HAP-1 (cell line): ENCODE data around the gene RGL1.

ENCODE experiments used
- DNase-seq, 2 experiments: peaks; one replicate each; pipeline ENCODE4 v3.0.0-alpha.2; 2016 to 2020; ENCODE audit warnings: low spot score in 2 of 2
- H3K27me3 ChIP-seq: fragments of 250-450 bp; sonication (Bioruptor Pico); 2 replicates; pipeline ENCODE4 v1.5.1; 2020; ENCODE audit warnings: low read depth, mild to moderate bottlenecking, moderate library complexity
- H3K36me3 ChIP-seq: fragments of 250-450 bp; sonication (Bioruptor Pico); replicated peaks from 2 replicates; pipeline ENCODE4 v1.5.1; 2020; ENCODE audit warnings: mild to moderate bottlenecking
- H3K4me1 ChIP-seq: fragments of 250-450 bp; sonication (Bioruptor Pico); 2 replicates; pipeline ENCODE4 v1.5.1; 2020; ENCODE audit warnings: mild to moderate bottlenecking
- H3K4me3 ChIP-seq: fragments of 250-450 bp; sonication (Bioruptor Pico); 2 replicates; pipeline ENCODE4 v1.5.1; 2020; ENCODE audit warnings: mild to moderate bottlenecking, moderate library complexity
- H3K9me3 ChIP-seq: fragments of 250-450 bp; sonication (Bioruptor Pico); 2 replicates; pipeline ENCODE4 v1.5.1; 2020; ENCODE audit warnings: mild to moderate bottlenecking, moderate library complexity
- in situ Hi-C: fragments of 300-500 bp; cut with MboI; formaldehyde crosslinking; loops from 3 replicates; pipeline ENCODE4 v1.14.3; 2020; ENCODE audit warnings: low sequenced_read_pairs, inconsistent platforms, mixed read lengths

Gene RGL1

GRCh38 chr1:183885142-183885735 lies 80.3 kb downstream of the RGL1 start:
- DNase-seq: no peak
- in situ Hi-C loops: no loop called here
- H3K36me3 ChIP-seq: no peaks in the 10 kb centered on the region

DNA sequence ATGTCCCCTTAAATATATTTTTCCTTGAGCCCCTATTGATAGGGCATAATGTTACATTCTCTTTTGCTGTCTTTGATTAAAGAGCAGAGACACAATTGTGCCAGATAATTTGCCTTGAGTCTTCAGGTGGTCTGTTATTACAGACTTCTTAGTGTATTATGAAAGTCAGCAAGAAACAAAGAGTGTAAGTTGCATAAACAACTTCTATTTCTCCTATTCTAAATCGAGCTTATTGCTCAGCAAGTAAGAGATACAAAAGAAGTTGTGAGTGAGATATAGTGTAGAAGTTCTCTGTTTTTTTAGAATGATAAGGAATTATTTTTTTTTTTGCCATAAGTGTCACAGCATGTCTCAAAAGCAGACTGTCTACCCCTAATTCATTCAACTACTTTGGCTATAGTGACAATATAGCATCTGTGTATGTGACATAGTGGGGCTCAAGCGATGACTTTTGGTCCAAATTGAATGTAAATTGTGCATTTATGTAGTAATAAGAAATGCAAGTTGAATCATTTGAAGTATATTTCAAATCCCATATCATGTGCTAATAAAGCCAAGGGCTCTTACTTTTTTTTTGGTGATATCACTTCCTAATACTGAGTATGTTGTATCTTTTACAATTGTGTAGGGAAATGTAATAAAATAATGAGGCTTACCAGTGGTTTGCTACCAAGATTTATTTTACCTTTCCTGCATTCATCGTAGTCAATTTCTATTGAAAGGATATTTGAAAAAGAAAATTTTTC lies 81.3 kb downstream of the RGL1 start:
- no peaks in the 10 kb centered on the region for H3K27me3 ChIP-seq
- H3K4me1 ChIP-seq: no peaks in the 10 kb centered on the region
- H3K36me3 ChIP-seq: no peaks in the 10 kb centered on the region
- no peak for DNase-seq
- in situ Hi-C loops: no loop called here
- no peaks in the 10 kb centered on the region for H3K9me3 ChIP-seq
- no peak overlapping the region for H3K4me3 ChIP-seq

More at GRCh38 chr1:183885142-183885735, 80.3 kb downstream of the RGL1 start:
- Histone ChIP-seq H3K4me1 (no peaks in the 10 kb centered on the region), H3K9me3 (no peaks in the 10 kb centered on the region), H3K27me3 (no peaks in the 10 kb centered on the region), H3K4me3 (no peak overlapping the region)

DNA sequence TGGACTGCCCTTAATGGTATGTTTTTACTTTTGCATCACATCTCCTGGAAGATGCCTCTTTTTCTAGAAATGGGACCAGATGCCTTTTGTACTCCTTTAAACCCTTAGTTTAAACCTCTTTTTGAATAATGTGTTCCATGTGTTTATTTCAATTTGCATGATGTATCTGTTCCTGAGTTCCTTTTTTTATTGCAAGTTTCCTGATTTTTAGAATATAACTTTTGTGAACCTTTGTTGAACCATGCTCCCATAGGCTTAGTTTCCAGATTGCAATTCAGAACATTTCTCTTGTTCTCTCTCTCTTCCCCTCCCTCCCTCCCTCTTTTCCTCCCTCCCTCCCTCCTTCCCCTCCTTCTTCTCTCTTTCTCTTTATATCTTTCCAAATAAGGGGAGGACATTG lies 81.9 kb downstream of the RGL1 start:
- Histone ChIP-seq H3K27me3 (no peaks in the 10 kb centered on the region), H3K36me3 (no peaks in the 10 kb centered on the region), H3K4me3 (no peak overlapping the region), H3K4me1 (no peaks in the 10 kb centered on the region), H3K9me3 (no peaks in the 10 kb centered on the region)
- in situ Hi-C loops: no loop called here
- DNase-seq: no peak

DNA sequence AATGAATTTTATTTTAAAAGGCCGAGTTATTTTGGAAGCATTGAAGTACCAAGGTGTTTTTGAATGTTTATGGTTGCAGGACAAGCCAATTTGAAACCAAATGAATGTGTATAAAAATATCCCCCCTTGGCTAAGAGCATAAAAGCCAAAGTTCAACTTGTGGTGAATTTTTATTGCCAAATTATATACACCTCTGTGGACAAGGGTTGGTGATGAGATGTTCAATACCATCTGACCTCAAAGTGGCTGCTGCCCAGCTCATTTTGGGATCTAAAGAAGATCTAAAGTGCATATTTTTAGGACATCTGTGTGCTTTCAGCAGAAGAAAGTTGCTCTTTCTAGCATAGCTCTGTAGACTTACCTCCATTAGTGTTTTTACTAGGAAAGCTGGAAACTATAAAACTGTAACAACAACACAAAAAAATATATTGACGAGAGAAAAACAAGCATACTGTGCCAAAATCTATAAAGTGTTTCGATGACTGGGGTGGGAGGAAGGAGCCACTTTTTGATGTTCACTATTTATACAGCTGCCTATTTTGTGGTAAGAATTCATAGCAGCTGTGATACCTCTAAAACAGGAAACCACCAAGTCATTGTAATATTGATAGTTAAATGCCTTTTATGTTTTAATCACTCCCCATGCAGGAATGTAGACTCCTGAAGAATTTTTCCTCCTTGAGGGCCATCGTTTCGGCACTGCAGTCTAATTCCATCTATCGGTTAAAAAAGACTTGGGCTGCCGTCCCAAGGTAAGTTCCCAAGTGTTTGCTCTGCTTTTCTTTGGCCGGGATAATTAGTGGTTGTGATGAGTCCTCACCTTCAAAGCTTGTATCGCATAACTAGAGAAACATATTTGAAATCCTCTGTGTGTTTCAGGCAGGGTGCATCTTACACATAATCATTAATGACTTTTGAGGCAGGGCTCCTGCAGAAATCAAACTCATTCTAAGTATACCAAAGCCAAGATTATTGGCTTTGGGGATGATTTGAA lies 83.2 kb downstream of the RGL1 start:
- Histone ChIP-seq H3K4me3 (no peak overlapping the region), H3K4me1 (no peaks in the 10 kb centered on the region), H3K9me3 (no peaks in the 10 kb centered on the region), H3K27me3 (no peaks in the 10 kb centered on the region), H3K36me3 (no peaks in the 10 kb centered on the region)
- in situ Hi-C loops: no loop called here
- no peak for DNase-seq

DNA sequence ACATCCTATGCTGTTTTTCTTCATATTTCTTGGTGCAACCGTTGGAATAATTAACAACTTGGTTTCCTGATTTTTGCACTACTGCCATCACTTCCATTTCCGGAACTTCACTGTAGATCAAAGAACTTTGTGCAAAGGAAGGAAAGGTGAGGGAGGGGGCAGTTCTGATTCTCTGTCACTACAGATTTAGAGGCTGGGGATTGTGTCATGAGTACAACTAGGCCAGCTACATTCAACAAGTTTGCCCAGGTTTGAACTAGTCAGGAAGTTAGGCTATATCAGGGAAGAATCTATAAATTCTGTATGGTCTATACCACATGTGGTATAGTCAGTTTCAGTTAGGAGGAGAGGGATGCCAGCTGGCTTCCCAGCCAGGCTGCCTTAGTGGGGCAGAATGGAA lies 84.2 kb downstream of the RGL1 start:
- in situ Hi-C loops: no loop called here
- Histone ChIP-seq H3K4me3 (no peak overlapping the region), H3K27me3 (no peaks in the 10 kb centered on the region), H3K4me1 (no peaks in the 10 kb centered on the region), H3K9me3 (no peaks in the 10 kb centered on the region), H3K36me3 (no peaks in the 10 kb centered on the region)
- DNase-seq: no peak

DNA sequence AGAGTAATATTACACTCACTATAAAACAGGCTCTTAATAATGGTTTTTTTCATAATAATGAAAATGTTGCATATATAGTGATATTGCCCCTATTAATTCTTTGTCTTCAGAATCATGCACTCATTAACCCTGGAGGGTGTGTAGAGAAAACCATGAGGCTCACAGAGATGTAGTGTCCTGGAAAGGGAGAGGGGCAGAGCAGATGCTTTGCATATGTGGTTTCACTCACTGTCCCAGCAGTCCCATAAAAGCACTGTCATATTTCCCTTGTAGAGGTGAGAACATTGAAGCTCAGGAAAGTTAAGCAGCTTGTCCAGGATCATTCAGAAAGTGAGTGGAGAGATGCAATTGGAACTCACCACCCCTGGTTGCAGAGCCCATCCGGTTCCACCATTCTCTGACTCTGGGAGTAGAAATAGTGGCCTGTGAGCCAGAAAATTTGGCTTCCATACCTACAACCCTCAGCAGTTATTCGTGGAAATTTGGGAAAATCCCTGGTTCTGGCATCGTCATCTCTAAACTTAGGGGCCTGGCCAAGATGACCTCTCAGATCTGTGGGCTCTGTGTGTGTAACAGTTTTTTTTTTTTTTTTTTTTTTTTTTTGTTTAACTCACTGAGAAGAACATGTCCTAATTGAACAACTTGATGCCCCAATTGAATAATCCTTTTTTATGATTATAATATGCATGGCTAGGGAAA lies 86.4 kb downstream of the RGL1 start:
- Histone ChIP-seq H3K4me1 (no peaks in the 10 kb centered on the region), H3K4me3 (no peak overlapping the region), H3K27me3 (no peaks in the 10 kb centered on the region), H3K36me3 (no peaks in the 10 kb centered on the region), H3K9me3 (no peaks in the 10 kb centered on the region)
- no peak for DNase-seq
- in situ Hi-C loops: no loop called here

DNA sequence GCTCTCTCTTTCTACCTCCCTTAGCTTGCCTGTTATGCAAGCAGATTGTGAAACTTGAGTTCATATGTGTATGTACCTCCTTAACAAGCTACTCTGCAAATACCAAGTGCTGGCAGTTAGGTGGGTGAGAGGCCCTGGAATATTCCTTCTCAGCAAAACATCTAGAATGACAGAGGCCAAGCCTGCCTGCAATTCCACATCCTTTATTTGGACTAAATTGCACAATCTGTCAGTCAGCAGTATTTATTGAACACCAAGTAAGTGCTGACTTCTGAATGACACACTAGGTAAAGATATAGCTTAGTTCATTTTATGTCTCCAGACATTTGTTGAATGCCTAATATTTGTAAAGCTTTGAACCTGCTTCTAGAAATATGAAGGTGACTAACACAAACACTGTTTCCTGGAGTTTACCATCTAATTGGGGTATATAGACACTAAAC lies 87.5 kb downstream of the RGL1 start:
- Histone ChIP-seq H3K9me3 (no peaks in the 10 kb centered on the region), H3K27me3 (no peaks in the 10 kb centered on the region), H3K36me3 (no peaks in the 10 kb centered on the region), H3K4me3 (no peak overlapping the region), H3K4me1 (no peaks in the 10 kb centered on the region)
- in situ Hi-C loops: no loop called here
- DNase-seq: no peak

DNA sequence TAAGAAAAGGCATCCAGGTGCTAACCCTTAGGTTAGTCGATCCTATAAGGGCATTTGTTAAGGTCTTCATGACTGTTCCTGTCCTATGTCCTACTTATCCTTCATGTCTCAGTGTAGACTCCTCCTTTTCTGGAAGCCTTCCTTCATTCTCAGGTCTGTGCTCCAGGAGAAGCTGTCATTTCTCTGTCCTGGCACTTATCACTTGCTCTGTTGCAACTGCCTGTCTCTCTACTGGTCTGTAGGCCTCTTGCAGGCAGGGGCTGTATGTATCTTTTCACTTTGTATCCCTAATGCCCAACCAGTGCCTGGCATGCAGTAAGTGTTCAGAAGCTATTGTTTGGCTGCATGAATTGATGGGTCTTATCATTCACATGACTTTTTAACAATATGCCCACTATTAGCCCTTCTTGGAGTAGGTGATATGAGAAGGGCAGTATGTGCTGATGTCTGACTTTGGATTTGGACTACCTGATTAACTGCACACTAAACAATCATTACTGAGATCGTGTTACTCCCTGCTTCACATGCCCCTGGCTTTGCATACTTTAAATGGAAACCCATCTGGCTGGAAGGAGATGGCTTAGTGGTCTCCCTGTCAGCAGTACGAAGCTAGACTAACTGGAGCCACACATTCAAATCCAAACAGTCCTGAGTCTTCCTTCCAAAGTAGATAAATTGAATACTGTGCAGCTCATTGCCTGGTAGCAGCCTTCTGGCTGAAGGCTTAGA lies 88.8 kb downstream of the RGL1 start:
- Histone ChIP-seq H3K4me1 (no peaks in the 10 kb centered on the region), H3K36me3 (no peaks in the 10 kb centered on the region), H3K9me3 (no peaks in the 10 kb centered on the region), H3K27me3 (no peaks in the 10 kb centered on the region), H3K4me3 (no peak overlapping the region)
- DNase-seq: no peak
- in situ Hi-C loops: no loop called here

DNA sequence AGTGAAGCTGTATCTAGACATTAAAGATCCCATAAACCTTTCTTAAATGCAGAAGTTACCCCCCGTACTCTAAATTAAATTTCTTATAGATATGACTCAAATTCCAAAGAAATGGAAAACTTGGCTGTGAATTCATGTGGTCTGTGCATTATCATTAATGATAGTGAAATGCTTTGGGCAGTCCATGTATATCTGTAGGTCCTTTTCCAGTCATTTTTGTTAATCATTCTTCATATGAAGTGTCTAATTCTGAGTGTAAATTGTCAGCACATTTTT lies 89.3 kb downstream of the RGL1 start:
- no peaks in the 10 kb centered on the region for H3K4me1 ChIP-seq

GRCh38 chr1:183896466-183897048 lies 91.6 kb downstream of the RGL1 start:
- in situ Hi-C loops: no loop called here
- Histone ChIP-seq H3K36me3 (no peaks in the 10 kb centered on the region), H3K9me3 (no peaks in the 10 kb centered on the region), H3K4me1 (no peaks in the 10 kb centered on the region), H3K4me3 (no peak overlapping the region), H3K27me3 (no peaks in the 10 kb centered on the region)
- no peak for DNase-seq

More for the DNA sequence above, 89.3 kb downstream of the RGL1 start:
- Histone ChIP-seq H3K4me3 (no peak overlapping the region), H3K9me3 (no peaks in the 10 kb centered on the region), H3K27me3 (no peaks in the 10 kb centered on the region), H3K36me3 (no peaks in the 10 kb centered on the region)
- DNase-seq: no peak
- in situ Hi-C loops: no loop called here

DNA sequence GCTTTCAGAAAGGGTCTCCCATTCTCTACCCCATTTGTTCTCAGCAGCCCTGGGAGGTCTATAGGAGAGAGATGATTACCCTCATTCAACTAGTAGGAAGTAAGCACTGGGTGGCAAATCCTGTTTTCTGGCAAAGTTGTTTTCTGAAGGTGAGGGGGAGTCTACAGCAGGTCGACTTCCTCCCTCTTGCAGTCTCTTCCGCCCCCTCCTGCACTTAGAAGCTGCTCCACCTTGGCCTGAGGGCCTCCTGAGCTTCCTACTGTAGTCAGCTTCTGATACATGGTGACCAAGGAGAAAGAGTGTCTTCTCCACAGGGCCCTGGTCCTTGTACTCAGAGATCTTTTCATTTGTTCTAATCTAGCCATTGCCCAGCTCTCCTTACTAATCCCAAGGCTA lies 93.1 kb downstream of the RGL1 start:
- no peaks in the 10 kb centered on the region for H3K4me1 ChIP-seq
- DNase-seq: no peak
- no peaks in the 10 kb centered on the region for H3K27me3 ChIP-seq
- H3K4me3 ChIP-seq: no peak overlapping the region
- H3K9me3 ChIP-seq: no peaks in the 10 kb centered on the region
- in situ Hi-C loops: no loop called here
- no peaks in the 10 kb centered on the region for H3K36me3 ChIP-seq

DNA sequence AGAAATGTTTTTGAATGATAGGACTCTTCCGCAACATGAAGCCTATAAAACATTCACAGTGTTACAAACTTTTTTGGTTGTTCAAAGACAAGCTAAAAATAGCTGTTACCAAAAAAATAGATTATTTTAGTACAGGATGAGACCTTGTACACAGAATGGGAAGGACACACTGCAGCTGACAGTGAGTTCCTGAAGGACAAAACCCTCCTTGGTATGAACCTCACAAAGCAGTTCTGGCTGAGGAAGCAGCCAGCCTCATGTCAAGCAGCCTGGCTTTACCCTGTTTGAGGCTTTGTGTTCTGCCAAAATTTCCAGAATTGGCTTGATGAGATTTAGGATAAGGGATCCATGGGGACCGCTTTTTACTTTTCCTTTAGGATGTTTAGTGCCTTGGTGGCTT lies 93.7 kb downstream of the RGL1 start:
- no peaks in the 10 kb centered on the region for H3K36me3 ChIP-seq
- DNase-seq: no peak
- no peaks in the 10 kb centered on the region for H3K27me3 ChIP-seq
- no peaks in the 10 kb centered on the region for H3K4me1 ChIP-seq
- H3K9me3 ChIP-seq: no peaks in the 10 kb centered on the region
- no peak overlapping the region for H3K4me3 ChIP-seq
- in situ Hi-C loops: no loop called here
